GM13977 (cell line): ENCODE measurements around the gene CALU.

Experiments used
- DNase-seq: peaks from one replicate; pipeline ENCODE4 v3.0.0; 2012; ENCODE audit warnings: low spot score
- CTCF ChIP-seq: IDR thresholded peaks from 2 replicates; pipeline ENCODE4 v1.5.1; 2012; ENCODE audit warnings: mild to moderate bottlenecking, control low read depth; ENCODE audit not compliant: insufficient read depth; ENCODE audit errors: extremely low read depth, missing control alignments
- in situ Hi-C: fragments of 300-500 bp; cut with MboI; formaldehyde crosslinking; loops from one replicate; pipeline ENCODE4 v1.12.0; 2022; ENCODE audit warnings: low sequenced_read_pairs, low pct_unique_long_range_greater_than_20kb, mixed read lengths, inconsistent platforms; ENCODE audit not compliant: unreplicated experiment

The CALU gene

GRCh38 chr7:128743112-128743772, 4.1 kb downstream of the CALU start:
- DNase-seq: no peak
- TF ChIP-seq CTCF: no peak
- in situ Hi-C loops: no loop called here

GRCh38 chr7:128744366-128744905, 5.3 kb downstream of the CALU start:
- in situ Hi-C loops: no loop called here
- no peak for TF ChIP-seq CTCF
- DNase-seq: no peak

- no peak for TF ChIP-seq CTCF
- DNase-seq: no peak
- in situ Hi-C loops: no loop called here
These were observed 6.5 kb downstream of the CALU start for GRCh38 chr7:128745706-128746105.

GRCh38 chr7:128747327-128748079, 8.3 kb downstream of the CALU start:
- DNase-seq: no peak
- in situ Hi-C loops: no loop called here
- TF ChIP-seq CTCF: no peak

- DNase-seq: no peak
- in situ Hi-C loops: no loop called here
- TF ChIP-seq CTCF: no peak
These were observed 13.1 kb downstream of the CALU start for GRCh38 chr7:128752251-128752650.

- in situ Hi-C loops: no loop called here
- TF ChIP-seq CTCF: no peak
- no peak for DNase-seq
These were observed 16.1 kb downstream of the CALU start for GRCh38 chr7:128755075-128755818.
